Measurements from ENCODE around the gene CUEDC2. TPM values are rescaled to one million over a fixed set of nuclear protein-coding genes. Genes with fewer than 3 reads are reported as not detected.

Gene CUEDC2
- total RNA-seq, 1 donor from 2014 or later = 72.9 TPM

GRCh38 chr10:102396317-102396650, 36.1 kb downstream of the CUEDC2 start:
- Mint-ChIP-seq H3K27me3 (ENCODE audit: unreplicated experiment) (peaks cover 11% of the 10 kb centered on the region), H3K4me1 (ENCODE audit: unreplicated experiment) (peaks cover 5% of the 10 kb centered on the region), H3K9me3 (ENCODE audit: unreplicated experiment) (no peaks in the 10 kb centered on the region), H3K36me3 (ENCODE audit: low read depth, unreplicated experiment) (no peaks in the 10 kb centered on the region), H3K4me3 (ENCODE audit: unreplicated experiment) (peak overlapping the region; percentile 79), H3K27ac (ENCODE audit: unreplicated experiment) (no peak overlapping the region)
- no peak for DNase-seq (ENCODE audit: low spot score)
- TF ChIP-seq CTCF (IDR thresholded peaks at IDR 0.05; ENCODE audit: unreplicated experiment) = no peak

GRCh38 chr10:102395400-102396316, 36.7 kb downstream of the CUEDC2 start, which contains the start of gene NFKB2:
NFKB2 (plus strand) TSS chr10:102395705; CDS start chr10:102395960, 255 bp downstream.
- Mint-ChIP-seq H3K4me1 (ENCODE audit: unreplicated experiment) (peaks cover 5% of the 10 kb centered on the region), H3K4me3 (ENCODE audit: unreplicated experiment) (peak within 1 kb of the TSS; percentile 88), H3K36me3 (ENCODE audit: low read depth, unreplicated experiment) (no peaks in the 10 kb centered on the region), H3K27ac (ENCODE audit: unreplicated experiment) (peak within 1 kb of the TSS; percentile 22), H3K27me3 (ENCODE audit: unreplicated experiment) (peaks cover 13% of the 10 kb centered on the region), H3K9me3 (ENCODE audit: unreplicated experiment) (no peaks in the 10 kb centered on the region)
- DNase-seq (ENCODE audit: low spot score) = peak; percentile 91
- no peak for TF ChIP-seq CTCF (IDR thresholded peaks at IDR 0.05; ENCODE audit: unreplicated experiment)

- Mint-ChIP-seq H3K36me3 (ENCODE audit: low read depth, unreplicated experiment) (no peaks in the 10 kb centered on the region), H3K4me3 (ENCODE audit: unreplicated experiment) (peak overlapping the region; percentile 88), H3K9me3 (ENCODE audit: unreplicated experiment) (no peaks in the 10 kb centered on the region), H3K27me3 (ENCODE audit: unreplicated experiment) (peaks cover 11% of the 10 kb centered on the region), H3K27ac (ENCODE audit: unreplicated experiment) (peak overlapping the region; percentile 22), H3K4me1 (ENCODE audit: unreplicated experiment) (peaks cover 5% of the 10 kb centered on the region)
- DNase-seq (ENCODE audit: low spot score) = no peak
- TF ChIP-seq CTCF (IDR thresholded peaks at IDR 0.05; ENCODE audit: unreplicated experiment) = no peak
Observed at GRCh38 chr10:102394801-102395399, 37.5 kb downstream of the CUEDC2 start.

GRCh38 chr10:102394079-102394800, 38.1 kb downstream of the CUEDC2 start:
- H3K4me3 Mint-ChIP-seq (ENCODE audit: unreplicated experiment) = peak overlapping the region; percentile 88
- no peaks in the 10 kb centered on the region for H3K9me3 Mint-ChIP-seq (ENCODE audit: unreplicated experiment)
- peak; percentile 85 for DNase-seq (ENCODE audit: low spot score)
- H3K27me3 Mint-ChIP-seq (ENCODE audit: unreplicated experiment) = peaks cover 9% of the 10 kb centered on the region
- H3K36me3 Mint-ChIP-seq (ENCODE audit: low read depth, unreplicated experiment) = no peaks in the 10 kb centered on the region
- TF ChIP-seq CTCF (IDR thresholded peaks at IDR 0.05; ENCODE audit: unreplicated experiment) = peak; percentile 88
- H3K4me1 Mint-ChIP-seq (ENCODE audit: unreplicated experiment) = peaks cover 5% of the 10 kb centered on the region
- H3K27ac Mint-ChIP-seq (ENCODE audit: unreplicated experiment) = no peak overlapping the region
